GM19438 (cell line): Measurements from ENCODE around the gene UBR2.
"Not testable (repeated sequence)": the region's sequence is repeated elsewhere in the genome, so short reads cannot be mapped to it uniquely, and the experiment has no call there.

Experiments used
- ATAC-seq: cut with Tn5 transposase; IDR thresholded peaks from one replicate; pipeline ENCODE4 v1.9.1; 2021; ENCODE audit warnings: low read depth; ENCODE audit not compliant: unreplicated experiment

UBR2 gene

DNA sequence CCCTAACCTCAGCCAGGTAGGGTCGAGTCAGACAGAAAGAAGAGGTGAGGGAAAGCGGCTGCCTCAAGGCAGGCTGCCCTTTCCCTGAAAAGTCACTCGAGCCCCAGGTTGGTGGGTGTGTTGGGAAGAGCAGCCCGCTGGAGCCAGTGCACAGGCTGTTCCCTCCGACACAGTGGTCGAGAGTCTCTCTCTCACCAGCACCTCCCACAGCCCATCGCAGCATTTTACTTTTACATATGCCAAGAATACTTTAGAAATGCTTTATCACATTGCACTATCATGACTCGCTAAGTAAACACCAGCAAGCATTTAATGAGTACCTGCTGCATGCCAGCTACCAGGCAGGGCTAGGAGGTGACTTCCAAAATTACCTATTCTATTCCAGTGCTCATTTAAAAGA is 156.9 kb downstream of the UBR2 start:
- no peak for ATAC-seq

DNA sequence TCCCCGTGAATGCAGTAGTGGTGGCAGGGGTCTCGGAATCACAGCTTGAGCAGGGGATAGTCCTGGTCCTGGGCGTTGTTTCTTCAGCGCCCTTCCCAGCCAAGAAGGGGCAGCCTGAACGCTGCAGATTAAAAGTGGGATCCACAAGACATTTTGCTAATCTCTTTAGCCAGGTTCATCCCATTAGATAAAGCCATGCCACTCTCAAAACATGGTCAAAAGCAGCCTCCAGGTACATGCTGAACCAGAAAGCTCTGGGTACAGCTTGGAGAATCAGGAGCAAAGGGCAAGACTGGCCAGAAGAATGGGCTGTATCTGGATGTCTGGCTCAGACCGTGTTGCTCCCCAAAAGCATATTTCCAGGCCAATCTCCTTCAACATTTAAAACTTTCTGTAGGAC is 158.7 kb downstream of the UBR2 start, which contains the start of gene PRPH2:
Gene PRPH2 (minus strand): TSS at position 101 of the 400 bp plus-strand sequence. CDS start 263 bp downstream, outside the sequence.
- no peak for ATAC-seq

DNA sequence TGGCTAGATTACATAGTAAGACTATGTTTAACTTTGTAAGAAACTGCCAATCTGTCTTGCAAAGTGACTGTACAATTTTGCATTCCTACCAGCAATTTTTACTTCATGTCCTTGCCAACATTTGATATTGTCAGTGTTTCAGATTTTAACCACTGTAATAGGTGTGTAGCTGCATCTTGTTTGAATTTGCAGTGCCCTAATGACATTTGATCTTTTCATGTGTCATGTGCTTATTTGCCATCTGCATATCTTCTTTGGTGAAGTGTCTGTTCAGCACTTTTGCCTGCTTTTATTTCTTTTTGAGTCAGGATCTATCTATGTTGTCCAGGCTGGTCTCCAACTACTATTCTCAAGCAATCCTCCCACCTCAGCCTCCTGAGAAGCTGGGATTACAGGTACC is 161.0 kb downstream of the UBR2 start:
- no peak for ATAC-seq

DNA sequence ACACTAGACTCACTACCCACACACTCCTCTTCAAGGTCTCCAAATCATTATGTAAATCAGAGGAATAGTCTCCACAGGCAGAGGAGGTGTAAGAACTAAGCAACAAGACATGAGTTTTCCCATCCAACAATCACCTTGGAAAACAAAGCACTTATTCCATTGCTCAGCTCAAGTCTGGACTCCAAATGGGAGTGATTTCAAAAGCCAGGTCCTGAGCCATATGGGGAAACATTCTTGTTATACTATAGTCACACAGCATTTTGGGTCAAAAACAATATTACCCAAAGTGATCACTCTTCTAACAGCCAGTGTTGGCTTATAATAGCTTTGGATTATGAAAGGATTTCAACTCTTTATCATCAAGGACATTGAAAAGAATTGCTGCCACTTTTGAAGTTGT is 162.2 kb downstream of the UBR2 start:
- no peak for ATAC-seq

DNA sequence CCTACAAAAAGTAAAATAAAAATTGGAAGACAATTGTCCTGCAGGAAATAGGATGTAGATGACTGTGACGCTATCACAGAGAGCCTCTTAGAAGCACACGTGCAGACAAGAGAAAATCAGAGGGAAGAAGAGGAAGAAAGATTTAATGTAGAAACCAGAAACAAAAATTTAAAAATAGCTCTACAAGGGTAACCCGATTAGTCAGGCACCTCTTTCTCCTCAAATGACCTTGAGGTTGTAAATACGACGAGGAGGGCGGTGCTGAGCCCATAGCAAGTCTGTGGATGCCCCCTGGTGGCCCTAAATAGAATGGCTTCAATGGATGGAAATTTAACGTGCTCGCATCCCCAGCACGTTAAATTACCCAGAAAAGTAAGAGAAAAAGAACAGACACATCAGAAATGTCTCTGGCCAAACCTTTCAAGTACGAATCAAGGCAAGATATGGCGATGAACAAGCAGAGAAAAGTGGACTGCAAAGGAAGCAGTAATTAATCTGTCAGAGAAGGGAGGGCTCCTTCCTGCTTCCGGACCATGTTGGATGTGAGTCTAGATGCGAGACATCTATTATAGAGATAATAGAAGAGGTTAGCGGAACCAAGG is 162.8 kb downstream of the UBR2 start:
- no peak for ATAC-seq

DNA sequence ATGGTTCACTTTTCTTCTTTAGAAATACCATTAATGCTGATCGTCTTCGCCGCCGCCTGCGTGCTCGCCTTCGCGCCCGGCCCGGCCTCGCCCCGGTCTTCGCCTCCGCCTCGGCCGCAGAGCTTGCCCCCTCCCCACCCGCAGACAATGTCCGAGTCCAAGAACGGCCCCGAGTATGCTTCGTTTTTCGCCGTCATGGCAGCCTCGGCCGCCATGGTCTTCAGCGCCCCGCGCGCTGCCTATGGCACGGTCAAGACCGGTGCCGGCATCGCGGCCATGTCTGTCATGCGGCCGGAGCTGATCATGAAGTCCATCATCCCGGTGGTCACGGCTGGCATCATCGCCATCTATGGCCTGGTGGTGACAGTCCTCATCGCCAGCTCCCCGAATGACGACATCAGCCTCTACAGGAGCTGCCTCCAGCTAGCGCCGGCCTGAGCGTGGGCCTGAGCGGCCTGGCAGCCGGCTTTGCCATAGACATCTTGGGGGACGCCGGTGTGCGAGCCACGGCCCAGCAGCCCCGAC is 163.3 kb downstream of the UBR2 start:
- ATAC-seq: no peak

DNA sequence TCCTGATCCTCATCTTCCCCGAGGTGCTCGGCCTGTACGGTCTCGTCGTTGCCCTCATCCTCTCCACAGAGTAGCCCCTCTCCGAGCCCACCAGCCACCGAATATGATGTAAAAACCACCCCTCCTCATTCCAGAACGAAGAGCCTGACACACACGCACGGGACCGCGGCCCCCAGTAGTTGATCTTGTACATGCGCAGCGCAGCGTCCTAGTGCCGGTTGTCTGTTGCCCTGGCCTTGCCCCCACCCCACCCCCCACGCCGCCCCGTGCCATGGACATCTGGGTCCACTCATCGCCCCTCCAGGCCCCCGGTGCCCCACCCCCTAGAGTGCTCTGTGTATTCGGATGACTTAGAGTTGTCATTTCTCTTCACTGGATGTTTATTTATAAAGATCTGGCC is 163.8 kb downstream of the UBR2 start:
- ATAC-seq: no peak

DNA sequence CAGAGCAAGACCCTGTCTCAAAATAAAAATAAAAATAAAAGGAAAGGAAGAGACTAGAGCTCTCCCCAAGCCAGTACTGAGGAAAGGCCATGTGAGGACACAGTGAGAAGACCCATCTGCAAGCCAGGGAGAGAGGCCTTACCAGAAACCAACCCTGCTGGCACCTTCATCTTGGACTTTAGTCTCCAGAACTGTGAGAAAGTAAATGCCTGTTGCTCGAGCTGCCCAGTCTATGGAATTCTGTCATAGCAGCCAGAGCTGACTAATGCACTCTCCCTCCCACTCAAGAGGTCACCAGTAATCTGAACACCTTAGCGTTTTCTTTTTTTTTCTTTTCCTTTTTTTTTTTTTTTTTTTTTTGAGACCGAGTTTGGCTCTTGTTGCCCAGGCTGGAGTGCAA is 165.9 kb downstream of the UBR2 start:
- ATAC-seq: no peak

DNA sequence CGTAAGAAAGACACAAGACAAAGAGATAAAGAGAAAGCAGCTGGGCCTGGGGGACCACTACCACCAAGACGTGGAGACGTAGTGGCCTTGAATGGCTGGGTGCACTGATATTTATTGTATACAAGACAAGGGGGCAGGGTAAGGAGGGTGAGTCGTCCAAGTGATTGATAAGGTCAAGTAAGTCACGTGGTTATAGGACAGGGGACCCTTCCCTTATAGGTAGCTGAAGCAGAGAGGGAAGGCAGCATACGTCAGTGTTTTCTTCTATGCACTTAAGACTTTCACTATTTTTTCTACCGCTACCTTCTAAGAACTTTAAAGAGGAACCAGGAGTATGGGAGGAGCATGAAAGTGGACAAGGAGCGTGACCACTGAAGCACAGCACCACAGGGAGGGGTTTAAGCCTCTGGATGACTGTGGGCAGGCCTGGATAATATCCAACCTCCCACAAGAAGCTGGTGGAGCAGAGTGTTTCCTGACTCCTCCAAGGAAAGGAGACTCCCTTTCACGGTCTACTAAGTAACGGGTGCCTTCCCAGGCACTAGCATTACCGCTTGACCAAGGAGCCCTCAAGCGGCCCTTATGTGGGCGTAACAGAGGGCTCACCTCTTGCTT is 170.1 kb downstream of the UBR2 start:
- ATAC-seq: not testable (repeated sequence)

DNA sequence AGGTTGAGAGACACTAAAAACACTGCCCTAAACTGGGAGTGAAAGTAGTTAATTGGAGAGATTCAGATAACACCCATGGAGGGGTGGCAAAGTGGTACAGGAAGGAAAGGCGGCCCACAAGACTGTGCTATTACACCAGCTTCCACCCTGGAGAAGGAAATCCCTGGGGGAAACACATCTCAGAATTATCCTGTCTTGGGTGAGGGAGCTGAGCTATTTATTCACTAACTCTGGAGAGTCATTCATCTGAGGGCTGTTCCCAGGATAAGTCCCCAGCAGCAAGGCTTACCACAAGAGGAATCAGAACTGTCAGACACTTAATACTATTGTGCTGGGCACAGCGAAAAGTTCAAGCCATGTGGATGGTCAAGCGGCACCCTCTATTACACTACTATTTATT is 172.1 kb downstream of the UBR2 start:
- ATAC-seq: no peak

DNA sequence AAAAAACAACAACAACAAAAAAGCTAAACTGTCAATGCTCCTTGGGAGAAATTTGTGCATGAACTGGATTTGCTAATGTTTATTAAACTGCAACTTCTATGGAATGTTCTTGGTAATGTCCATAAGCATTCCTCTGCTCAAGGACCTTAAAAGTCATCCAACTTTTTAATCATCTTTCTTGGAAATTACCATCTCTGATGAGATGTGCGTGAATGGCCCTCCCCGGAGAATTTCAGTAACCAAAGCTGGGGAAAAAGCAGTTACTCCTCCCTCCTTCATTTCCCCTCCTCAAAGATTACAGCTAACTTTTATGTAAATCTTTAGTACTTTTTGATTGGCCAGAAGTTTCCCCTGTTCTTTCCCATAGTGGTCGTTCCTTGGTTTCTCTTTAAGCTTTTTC is 176.9 kb downstream of the UBR2 start:
- ATAC-seq: no peak

DNA sequence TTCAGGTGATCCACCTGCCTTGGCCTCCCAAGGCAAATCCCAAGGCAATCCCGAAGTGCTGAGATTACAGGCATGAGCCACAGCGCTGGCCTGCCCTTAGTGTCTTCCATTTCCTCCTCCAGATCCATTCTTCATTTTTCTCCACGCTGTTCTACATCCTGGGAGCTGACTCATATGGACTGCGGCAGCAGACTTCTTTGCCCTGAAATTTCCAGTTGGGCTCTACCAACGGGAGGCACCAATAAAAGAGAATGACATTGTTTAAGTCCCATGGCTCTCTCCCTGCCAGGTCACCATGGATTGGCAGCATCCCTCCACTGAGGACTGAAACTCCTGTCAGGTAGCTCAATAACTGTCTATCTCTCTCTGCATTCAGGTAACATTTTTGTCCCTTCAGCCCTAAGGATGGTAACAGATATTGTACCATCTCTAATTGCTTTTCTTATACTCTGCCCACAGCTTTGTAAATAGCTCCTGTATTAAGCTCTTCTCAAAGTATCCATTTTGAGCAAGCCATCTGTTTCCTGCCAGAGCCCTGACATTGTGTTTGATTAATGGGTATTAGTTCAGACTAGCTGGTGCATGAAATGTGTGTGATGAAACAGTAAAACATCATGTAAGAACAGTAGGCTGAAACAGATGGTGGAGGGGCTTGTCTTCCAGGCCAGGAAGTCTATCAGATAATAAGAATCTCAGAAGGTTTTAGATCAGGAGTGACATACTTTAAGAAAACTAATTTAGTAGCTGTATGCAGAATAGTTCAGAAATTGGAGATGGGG is 178.5 kb downstream of the UBR2 start:
- no peak for ATAC-seq
